GM19099 (cell line): Measurements from ENCODE around the gene MESD.

Experiments
- POLR2A ChIP-seq: IDR thresholded peaks from 3 replicates; pipeline ENCODE4 v1.6.1; 2011; ENCODE audit warnings: low read depth; ENCODE audit not compliant: insufficient read length; ENCODE audit errors: extremely low read depth

MESD gene

DNA sequence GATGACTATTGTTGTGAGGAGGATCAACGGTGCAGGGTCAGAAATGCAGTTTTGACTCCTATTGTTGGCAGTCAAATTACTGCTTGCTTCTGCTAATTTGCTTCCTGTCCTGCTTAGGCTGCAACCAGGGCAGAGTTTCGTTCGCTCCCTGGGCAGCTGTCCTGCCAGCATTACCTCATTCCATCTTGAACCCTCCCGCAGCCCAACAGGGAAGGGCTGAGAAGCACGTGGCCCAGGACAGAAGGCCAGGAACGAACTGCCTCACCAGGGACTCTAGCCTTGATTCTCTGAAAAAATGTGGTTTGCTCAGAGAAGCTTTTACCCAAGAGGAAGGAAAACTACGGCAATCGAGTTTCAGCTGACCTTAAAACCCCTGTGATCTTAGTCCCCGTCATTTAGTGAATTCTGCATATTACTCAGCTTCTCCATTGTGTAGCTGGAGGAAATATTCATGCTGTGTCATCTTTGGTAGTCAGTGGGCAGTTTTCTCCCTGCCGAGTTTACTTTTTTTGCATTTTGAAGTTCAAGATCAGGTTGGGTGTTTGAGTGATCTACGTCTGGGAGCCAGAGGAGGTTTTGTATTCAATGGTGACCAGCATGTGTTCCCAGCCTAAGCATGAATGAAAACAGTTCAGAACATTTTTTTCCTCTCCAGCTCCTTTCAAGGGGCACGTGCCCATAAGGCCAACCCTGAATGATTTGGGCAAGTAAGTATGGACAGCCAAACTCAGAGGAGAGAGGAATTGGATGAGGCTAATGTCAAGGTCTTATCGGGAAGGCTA, 34.1 kb upstream of the MESD start:
- no peak for TF ChIP-seq POLR2A

GRCh38 chr15:81021321-81021720, 31.7 kb upstream of the MESD start:
- TF ChIP-seq POLR2A, result no peak

DNA sequence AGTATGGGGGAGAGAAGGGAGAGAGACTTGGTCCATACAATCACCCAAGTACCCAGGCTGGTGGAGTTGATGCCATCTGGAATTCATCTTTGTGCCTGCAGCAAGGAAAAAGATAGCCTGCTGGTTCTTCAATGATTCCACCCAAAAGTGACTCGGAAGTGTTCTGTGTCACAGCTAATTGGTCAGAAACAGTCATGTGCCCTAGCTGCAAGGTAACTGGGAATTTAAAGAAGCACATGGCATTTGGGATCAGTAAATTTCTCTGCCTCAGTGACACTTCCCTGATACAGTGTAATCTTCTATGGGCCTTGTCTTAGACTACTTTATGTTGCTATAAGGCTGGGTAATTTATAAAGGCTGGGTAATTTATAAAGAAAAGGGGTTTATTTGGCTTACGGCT, 28.6 kb upstream of the MESD start:
- no peak for TF ChIP-seq POLR2A

DNA sequence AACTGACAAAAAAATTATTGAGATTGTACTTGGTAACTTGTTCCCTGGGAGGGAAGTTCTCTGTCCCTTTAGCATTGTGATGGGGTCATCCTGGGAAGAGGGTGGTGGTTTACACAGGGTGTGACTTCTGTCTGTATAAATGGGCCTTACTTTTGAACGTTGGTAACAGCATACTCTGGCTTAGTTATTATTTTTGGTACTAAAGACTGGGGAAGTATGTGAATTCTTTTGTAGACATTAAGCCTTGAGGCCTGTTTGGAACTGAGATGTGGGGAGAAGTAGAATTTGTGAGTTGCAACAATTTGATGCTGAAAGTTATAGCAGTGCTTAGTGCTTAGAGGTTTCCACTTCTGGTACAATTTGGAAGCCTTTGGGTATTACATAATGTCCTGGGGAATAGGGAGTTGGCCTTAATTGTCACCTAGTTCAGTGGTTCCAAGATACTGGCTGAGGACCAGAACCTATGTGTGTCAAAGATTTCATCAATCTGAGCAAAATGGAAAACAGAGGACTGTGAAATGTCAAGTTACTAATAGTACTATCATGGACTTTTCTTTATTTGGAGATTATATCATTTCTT, 27.0 kb upstream of the MESD start:
- TF ChIP-seq POLR2A, result no peak

GRCh38 chr15:81015621-81016488, 26.2 kb upstream of the MESD start:
- no peak for TF ChIP-seq POLR2A

GRCh38 chr15:81014446-81015093, 25.0 kb upstream of the MESD start:
- no peak for TF ChIP-seq POLR2A

GRCh38 chr15:81013396-81013929, 23.8 kb upstream of the MESD start:
- no peak for TF ChIP-seq POLR2A

DNA sequence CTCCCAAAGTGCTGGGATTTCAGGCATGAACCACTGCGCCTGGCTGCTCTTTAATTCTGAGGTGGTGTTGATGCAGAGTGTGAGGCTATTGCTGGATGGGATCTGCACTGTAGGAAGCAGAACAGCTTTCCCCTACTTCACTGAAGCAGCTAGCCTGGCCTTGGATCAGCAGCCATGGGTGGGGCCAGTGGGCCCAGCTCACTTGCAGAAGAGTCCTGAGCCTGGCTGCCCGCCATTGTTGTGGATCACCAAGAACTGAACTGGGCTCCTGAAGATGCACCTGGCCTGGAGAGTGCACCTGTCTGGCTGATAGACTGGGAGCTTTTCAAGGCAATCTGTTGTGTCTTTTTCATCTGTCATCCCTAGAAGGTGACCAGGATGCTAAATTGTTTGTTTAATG, 23.0 kb upstream of the MESD start:
- TF ChIP-seq POLR2A, result no peak

- TF ChIP-seq POLR2A, result no peak
Measured at GRCh38 chr15:81011593-81011992, 22.0 kb upstream of the MESD start.

- no peak for TF ChIP-seq POLR2A
Measured at GRCh38 chr15:81010086-81010485, 20.5 kb upstream of the MESD start.

GRCh38 chr15:81008312-81008711, 18.7 kb upstream of the MESD start:
- TF ChIP-seq POLR2A, result no peak

GRCh38 chr15:81007428-81008064, 17.9 kb upstream of the MESD start:
- TF ChIP-seq POLR2A, result no peak

GRCh38 chr15:81006124-81006523, 16.5 kb upstream of the MESD start:
- no peak for TF ChIP-seq POLR2A

DNA sequence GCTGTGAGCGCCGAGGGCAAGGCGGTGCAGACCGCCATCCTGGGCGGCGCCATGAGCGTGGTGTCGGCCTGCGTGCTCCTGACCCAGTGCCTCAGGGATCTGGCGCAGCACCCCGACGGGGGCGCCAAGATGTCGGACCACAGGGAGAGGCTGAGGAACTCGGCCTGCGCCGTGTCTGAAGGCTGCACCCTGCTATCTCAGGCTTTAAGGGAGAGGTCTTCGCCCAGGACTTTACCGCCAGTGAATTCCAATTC, 13.4 kb upstream of the MESD start:
- TF ChIP-seq POLR2A, result no peak
